ENCODE results near the gene SCN5A. TPM values are rescaled to one million over a fixed set of nuclear protein-coding genes. Genes with fewer than 3 reads are reported as not detected.

The SCN5A gene
- total RNA-seq, 1 donor from 2014 or later: 3.3 TPM

DNA sequence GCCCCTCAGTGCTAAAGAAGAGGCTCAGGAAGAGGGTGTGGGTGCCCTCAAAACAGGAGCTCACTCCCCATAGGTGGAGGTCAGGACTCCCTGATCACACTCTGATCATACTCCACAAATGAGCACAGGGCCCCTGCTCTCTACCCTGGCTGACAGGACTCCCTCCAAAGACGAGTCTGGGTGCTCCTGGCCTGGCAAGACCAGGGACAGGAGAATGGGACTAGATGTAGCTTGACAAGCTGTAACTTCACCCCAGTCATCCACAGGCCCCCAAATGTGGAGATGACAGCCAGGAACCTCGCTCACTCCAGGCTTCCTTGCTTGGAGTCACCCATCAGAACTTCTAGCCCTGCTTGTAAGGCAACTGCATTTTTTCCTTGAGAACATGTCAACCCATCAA is 11.1 kb downstream of the SCN5A start:
- H3K27me3 ChIP-seq (ENCODE audit: insufficient read depth, low read length): peaks cover 31% of the 10 kb centered on the region
- no peak for TF ChIP-seq EZH2 (IDR thresholded peaks at IDR 0.05; ENCODE audit: insufficient read depth, low read length)
- TF ChIP-seq, protein P1, sequence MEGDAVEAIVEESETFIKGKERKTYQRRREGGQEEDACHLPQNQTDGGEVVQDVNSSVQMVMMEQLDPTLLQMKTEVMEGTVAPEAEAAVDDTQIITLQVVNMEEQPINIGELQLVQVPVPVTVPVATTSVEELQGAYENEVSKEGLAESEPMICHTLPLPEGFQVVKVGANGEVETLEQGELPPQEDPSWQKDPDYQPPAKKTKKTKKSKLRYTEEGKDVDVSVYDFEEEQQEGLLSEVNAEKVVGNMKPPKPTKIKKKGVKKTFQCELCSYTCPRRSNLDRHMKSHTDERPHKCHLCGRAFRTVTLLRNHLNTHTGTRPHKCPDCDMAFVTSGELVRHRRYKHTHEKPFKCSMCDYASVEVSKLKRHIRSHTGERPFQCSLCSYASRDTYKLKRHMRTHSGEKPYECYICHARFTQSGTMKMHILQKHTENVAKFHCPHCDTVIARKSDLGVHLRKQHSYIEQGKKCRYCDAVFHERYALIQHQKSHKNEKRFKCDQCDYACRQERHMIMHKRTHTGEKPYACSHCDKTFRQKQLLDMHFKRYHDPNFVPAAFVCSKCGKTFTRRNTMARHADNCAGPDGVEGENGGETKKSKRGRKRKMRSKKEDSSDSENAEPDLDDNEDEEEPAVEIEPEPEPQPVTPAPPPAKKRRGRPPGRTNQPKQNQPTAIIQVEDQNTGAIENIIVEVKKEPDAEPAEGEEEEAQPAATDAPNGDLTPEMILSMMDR (IDR thresholded peaks at IDR 0.05; ENCODE audit: insufficient read depth, low read depth, low read length): no peak
- no peaks in the 10 kb centered on the region for H4K20me1 ChIP-seq (ENCODE audit: insufficient read depth, low read length)
- H3K9me3 Mint-ChIP-seq (ENCODE audit: unreplicated experiment): no peaks in the 10 kb centered on the region
- H2AFZ ChIP-seq (ENCODE audit: low read depth, low read length): no peak overlapping the region
- no peaks in the 10 kb centered on the region for H3K36me3 Mint-ChIP-seq (ENCODE audit: low read depth, unreplicated experiment)
- H3K27ac ChIP-seq (ENCODE audit: low read depth, low read length): no peak overlapping the region
- no peak for FAIRE-seq
- H3K4me2 ChIP-seq (ENCODE audit: low read length): no peak overlapping the region
- peaks cover 9% of the 10 kb centered on the region for H3K4me1 Mint-ChIP-seq (ENCODE audit: low read depth, unreplicated experiment)
- no peak overlapping the region for H3K4me3 Mint-ChIP-seq (ENCODE audit: unreplicated experiment)
- no peaks in the 10 kb centered on the region for H3K9me3 ChIP-seq (ENCODE audit: insufficient read depth, low read depth, low read length)
- H3K9ac ChIP-seq (ENCODE audit: low read length): no peak overlapping the region
- H3K79me2 ChIP-seq (ENCODE audit: insufficient read depth, low read length): no peaks in the 10 kb centered on the region
- H3K4me3 ChIP-seq (ENCODE audit: insufficient read depth, low read depth, low read length): no peak overlapping the region
- H3K27ac Mint-ChIP-seq (ENCODE audit: unreplicated experiment): no peak overlapping the region
- peaks cover 11% of the 10 kb centered on the region for H3K4me1 ChIP-seq (ENCODE audit: insufficient read depth, low read length)
- no peak for DNase-seq (ENCODE audit: low read depth)
- H3K36me3 ChIP-seq (ENCODE audit: insufficient read depth, low read length): no peaks in the 10 kb centered on the region
- peaks cover 37% of the 10 kb centered on the region for H3K27me3 Mint-ChIP-seq (ENCODE audit: low read depth, unreplicated experiment)

DNA sequence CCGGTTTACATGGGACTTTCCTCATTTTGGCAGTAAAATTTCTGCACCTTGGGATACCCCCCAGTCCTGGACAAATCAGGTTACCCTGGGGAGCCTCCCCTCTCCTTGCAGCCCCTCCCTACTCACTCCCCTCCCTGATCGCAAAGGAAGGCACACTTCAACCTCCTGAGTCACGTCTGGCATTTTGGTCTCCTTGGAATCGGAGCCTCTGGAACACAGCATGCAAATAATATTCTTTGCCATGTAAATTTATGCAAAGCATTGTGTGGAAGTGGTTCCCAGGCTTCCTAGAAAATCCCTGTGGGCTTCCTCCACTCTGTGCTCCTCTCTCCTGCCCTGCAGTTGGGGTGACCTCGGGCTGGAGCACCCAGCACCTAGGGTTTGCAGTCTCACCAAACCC is 11.6 kb downstream of the SCN5A start:
- Mint-ChIP-seq H3K4me1 (ENCODE audit: low read depth, unreplicated experiment) (peaks cover 12% of the 10 kb centered on the region), H3K36me3 (ENCODE audit: low read depth, unreplicated experiment) (no peaks in the 10 kb centered on the region), H3K27ac (ENCODE audit: unreplicated experiment) (no peak overlapping the region), H3K9me3 (ENCODE audit: unreplicated experiment) (no peaks in the 10 kb centered on the region), H3K4me3 (ENCODE audit: unreplicated experiment) (no peak overlapping the region), H3K27me3 (ENCODE audit: low read depth, unreplicated experiment) (peaks cover 33% of the 10 kb centered on the region)
- DNase-seq (ENCODE audit: low read depth) (no peak), FAIRE-seq (no peak)
- Histone ChIP-seq H3K79me2 (ENCODE audit: insufficient read depth, low read length) (no peaks in the 10 kb centered on the region), H3K27me3 (ENCODE audit: insufficient read depth, low read length) (peaks cover 31% of the 10 kb centered on the region), H2AFZ (ENCODE audit: low read depth, low read length) (no peak overlapping the region), H3K4me2 (ENCODE audit: low read length) (no peak overlapping the region), H3K9me3 (ENCODE audit: insufficient read depth, low read depth, low read length) (no peaks in the 10 kb centered on the region), H3K4me1 (ENCODE audit: insufficient read depth, low read length) (peaks cover 13% of the 10 kb centered on the region), H3K4me3 (ENCODE audit: insufficient read depth, low read depth, low read length) (no peak overlapping the region), H3K27ac (ENCODE audit: low read depth, low read length) (no peak overlapping the region), H3K36me3 (ENCODE audit: insufficient read depth, low read length) (no peaks in the 10 kb centered on the region), H3K9ac (ENCODE audit: low read length) (no peak overlapping the region), H4K20me1 (ENCODE audit: insufficient read depth, low read length) (no peaks in the 10 kb centered on the region)
- TF ChIP-seq, protein P1 (IDR thresholded peaks at IDR 0.05; ENCODE audit: insufficient read depth, low read depth, low read length): no peak
- TF ChIP-seq EZH2 (IDR thresholded peaks at IDR 0.05; ENCODE audit: insufficient read depth, low read length): no peak

DNA sequence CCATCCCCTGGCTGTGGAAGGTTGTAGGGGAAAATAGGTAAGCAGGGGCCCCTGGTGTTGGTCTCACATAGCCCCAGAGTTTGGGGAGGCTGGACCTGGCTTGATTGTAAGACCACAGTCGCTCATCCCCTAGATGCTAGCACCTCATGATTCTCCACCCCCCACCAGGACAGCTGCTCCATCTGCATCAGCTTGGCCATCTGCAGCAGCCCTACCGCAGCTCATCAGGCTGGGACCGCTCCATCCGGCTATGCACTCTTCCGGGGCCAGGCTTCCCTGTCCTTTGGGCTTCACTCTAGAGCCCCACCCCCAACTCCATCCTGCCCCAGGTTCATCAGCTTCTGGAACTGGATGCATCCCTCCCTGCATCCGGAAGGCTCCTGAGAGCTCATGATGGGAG is 12.6 kb downstream of the SCN5A start:
- TF ChIP-seq, protein P1 (IDR thresholded peaks at IDR 0.05; ENCODE audit: insufficient read depth, low read depth, low read length): no peak
- TF ChIP-seq EZH2 (IDR thresholded peaks at IDR 0.05; ENCODE audit: insufficient read depth, low read length): no peak
- H3K27ac ChIP-seq (ENCODE audit: low read depth, low read length): no peak overlapping the region
- H3K4me1 Mint-ChIP-seq (ENCODE audit: low read depth, unreplicated experiment): peaks cover 12% of the 10 kb centered on the region
- no peak overlapping the region for H3K4me3 ChIP-seq (ENCODE audit: insufficient read depth, low read depth, low read length)
- H3K4me2 ChIP-seq (ENCODE audit: low read length): no peak overlapping the region
- no peak overlapping the region for H3K9ac ChIP-seq (ENCODE audit: low read length)
- H3K4me3 Mint-ChIP-seq (ENCODE audit: unreplicated experiment): no peak overlapping the region
- DNase-seq (ENCODE audit: low read depth): no peak
- H3K36me3 ChIP-seq (ENCODE audit: insufficient read depth, low read length): no peaks in the 10 kb centered on the region
- H4K20me1 ChIP-seq (ENCODE audit: insufficient read depth, low read length): no peaks in the 10 kb centered on the region
- peaks cover 22% of the 10 kb centered on the region for H3K27me3 ChIP-seq (ENCODE audit: insufficient read depth, low read length)
- H3K79me2 ChIP-seq (ENCODE audit: insufficient read depth, low read length): no peaks in the 10 kb centered on the region
- H2AFZ ChIP-seq (ENCODE audit: low read depth, low read length): no peak overlapping the region
- H3K36me3 Mint-ChIP-seq (ENCODE audit: low read depth, unreplicated experiment): no peaks in the 10 kb centered on the region
- peaks cover 30% of the 10 kb centered on the region for H3K27me3 Mint-ChIP-seq (ENCODE audit: low read depth, unreplicated experiment)
- H3K4me1 ChIP-seq (ENCODE audit: insufficient read depth, low read length): peaks cover 13% of the 10 kb centered on the region
- FAIRE-seq: no peak
- no peaks in the 10 kb centered on the region for H3K9me3 ChIP-seq (ENCODE audit: insufficient read depth, low read depth, low read length)
- no peaks in the 10 kb centered on the region for H3K9me3 Mint-ChIP-seq (ENCODE audit: unreplicated experiment)
- no peak overlapping the region for H3K27ac Mint-ChIP-seq (ENCODE audit: unreplicated experiment)
